ENCODE results near the gene NUTM2D.
"Not testable (repeated sequence)": the region's sequence is repeated elsewhere in the genome, so short reads cannot be mapped to it uniquely, and the experiment has no call there.

DNA sequence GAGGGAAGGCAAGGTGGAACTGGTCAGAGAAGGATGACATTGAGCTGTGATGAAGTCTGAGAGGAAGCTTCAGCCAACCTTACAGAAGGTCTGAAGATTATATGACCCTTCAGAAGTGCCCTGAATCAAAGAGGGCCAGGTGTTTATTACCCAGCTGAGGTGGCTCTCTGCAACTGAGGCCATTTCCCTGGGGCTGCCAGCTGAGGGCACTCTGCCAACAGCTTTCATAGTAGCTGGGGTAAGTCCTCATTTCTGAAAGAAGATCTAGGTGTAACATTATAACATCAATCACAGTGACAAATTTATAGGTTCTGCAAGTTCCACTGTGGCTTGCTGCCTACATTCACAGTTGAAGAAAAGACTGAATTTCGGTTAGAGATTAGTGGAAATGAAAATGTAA is 46.0 kb upstream of the NUTM2D start:
- TF ChIP-seq CTCF (IDR thresholded peaks at IDR 0.05; ENCODE audit: poor library complexity); EZH2 (IDR thresholded peaks at IDR 0.05; ENCODE audit: borderline replicate concordance); EZH2phosphoT487 (IDR thresholded peaks at IDR 0.05; ENCODE audit: low read depth, severe bottlenecking, unreplicated experiment): not testable (repeated sequence)
